Spleen (tissue), 7 donors: Measurements from ENCODE around the gene LY6G6D.

Experiments used
- POLR2A ChIP-seq, 3 donors: fragments of 450-650 bp; IDR thresholded peaks; one replicate each; pipeline ENCODE4 v1.5.1; 2017; ENCODE audit warnings: antibody characterized with exemption in 3 of 3, mild to moderate bottlenecking in 1 of 3
- POLR2AphosphoS5 ChIP-seq, 3 donors: sonication (generic); formaldehyde crosslinking; IDR thresholded peaks; one replicate each; pipeline ENCODE4 v1.5.1; 2017; ENCODE audit warnings: antibody characterized with exemption in 3 of 3
- TF ChIP-seq, protein P1 (sequence below), 11 experiments: fragments of 200-600 bp in 7 of 11; fragments of 450-650 bp in 4 of 11; sonication (generic) in 4 of 11; IDR thresholded peaks in 8 of 11; conservative IDR thresholded peaks in 3 of 11; 1 replicate in 7 of 11; 2 replicates in 4 of 11; pipeline versions ENCODE4 v1.4.0 to v1.8.0; 2016 to 2021; ENCODE audit warnings: antibody characterized with exemption in 11 of 11, inconsistent platforms in 4 of 11, mild to moderate bottlenecking in 1 of 11
- donor health status: DM: no; HTN: no; CAD: no; lungs with moderate emphysema.
- donor health status: DM: no; HTN: no; CAD: no.
- donor health status: DM: no; HTN: no; CAD: no.

- no peak for TF ChIP-seq POLR2A (IDR thresholded peaks at IDR 0.05)
- TF ChIP-seq, protein P1, sequence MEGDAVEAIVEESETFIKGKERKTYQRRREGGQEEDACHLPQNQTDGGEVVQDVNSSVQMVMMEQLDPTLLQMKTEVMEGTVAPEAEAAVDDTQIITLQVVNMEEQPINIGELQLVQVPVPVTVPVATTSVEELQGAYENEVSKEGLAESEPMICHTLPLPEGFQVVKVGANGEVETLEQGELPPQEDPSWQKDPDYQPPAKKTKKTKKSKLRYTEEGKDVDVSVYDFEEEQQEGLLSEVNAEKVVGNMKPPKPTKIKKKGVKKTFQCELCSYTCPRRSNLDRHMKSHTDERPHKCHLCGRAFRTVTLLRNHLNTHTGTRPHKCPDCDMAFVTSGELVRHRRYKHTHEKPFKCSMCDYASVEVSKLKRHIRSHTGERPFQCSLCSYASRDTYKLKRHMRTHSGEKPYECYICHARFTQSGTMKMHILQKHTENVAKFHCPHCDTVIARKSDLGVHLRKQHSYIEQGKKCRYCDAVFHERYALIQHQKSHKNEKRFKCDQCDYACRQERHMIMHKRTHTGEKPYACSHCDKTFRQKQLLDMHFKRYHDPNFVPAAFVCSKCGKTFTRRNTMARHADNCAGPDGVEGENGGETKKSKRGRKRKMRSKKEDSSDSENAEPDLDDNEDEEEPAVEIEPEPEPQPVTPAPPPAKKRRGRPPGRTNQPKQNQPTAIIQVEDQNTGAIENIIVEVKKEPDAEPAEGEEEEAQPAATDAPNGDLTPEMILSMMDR (IDR thresholded peaks at IDR 0.05 in 8 of 11, conservative IDR thresholded peaks at IDR 0.05 in 3 of 11), result no peak
- TF ChIP-seq POLR2AphosphoS5 (IDR thresholded peaks at IDR 0.05), result peak in 2 of 3 donors; percentile 1 to 15
Observed at GRCh38 chr6:31687321-31687720, 27.8 kb upstream of the LY6G6D start.
